HEK293T (cell line): ENCODE data around the gene PKP1.

Experiments used
- ELF4 ChIP-seq: fragments of 450-650 bp; IDR thresholded peaks from 2 replicates; pipeline ENCODE4 v1.6.1; 2017; ENCODE audit warnings: antibody characterized with exemption
- FOXK2 ChIP-seq: fragments of 450-650 bp; IDR thresholded peaks from 2 replicates; pipeline ENCODE4 v1.6.1; 2016; ENCODE audit warnings: mild to moderate bottlenecking
- FOXM1 ChIP-seq: fragments of 450-650 bp; IDR thresholded peaks from 2 replicates; pipeline ENCODE4 v1.6.1; 2017; ENCODE audit warnings: mild to moderate bottlenecking, borderline replicate concordance
- HDGF ChIP-seq: fragments of 450-650 bp; IDR thresholded peaks from 2 replicates; pipeline ENCODE4 v1.6.1; 2017; ENCODE audit warnings: antibody characterized with exemption, borderline replicate concordance
- NFRKB ChIP-seq: fragments of 450-650 bp; IDR thresholded peaks from 2 replicates; pipeline ENCODE4 v1.6.1; 2016; ENCODE audit warnings: mild to moderate bottlenecking, moderate library complexity
- SP1 ChIP-seq: fragments of 450-650 bp; IDR thresholded peaks from 2 replicates; pipeline ENCODE4 v1.6.1; 2017
- SUZ12 ChIP-seq: fragments of 450-650 bp; IDR thresholded peaks from 2 replicates; pipeline ENCODE4 v1.6.1; 2016; ENCODE audit warnings: mild to moderate bottlenecking
- ZNF384 ChIP-seq: fragments of 450-650 bp; IDR thresholded peaks from 2 replicates; pipeline ENCODE4 v1.6.1; 2016

DNA sequence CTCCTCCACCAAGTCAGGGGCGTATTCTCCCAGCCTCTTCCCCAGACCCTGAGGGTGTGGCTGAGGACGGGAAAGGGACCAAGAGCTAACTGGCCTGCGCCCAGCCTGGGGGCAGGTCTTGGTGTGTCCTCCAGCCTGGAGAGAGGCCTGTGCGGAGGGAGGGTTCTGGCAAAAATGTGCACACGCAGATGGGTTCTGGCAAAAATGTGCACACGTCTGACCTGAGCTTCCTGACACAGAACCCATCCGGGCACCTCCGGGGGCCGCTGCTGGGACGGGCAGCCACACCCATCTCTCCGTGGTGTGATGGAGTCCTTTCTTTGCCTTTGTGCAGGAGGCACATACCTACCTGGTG, 23.1 kb upstream of the PKP1 start:
- TF ChIP-seq FOXM1, result no peak
- TF ChIP-seq SP1, result no peak
- no peak for TF ChIP-seq ELF4
- no peak for TF ChIP-seq FOXK2
- TF ChIP-seq NFRKB, result no peak
- TF ChIP-seq ZNF384, result no peak
- TF ChIP-seq SUZ12, result no peak
- no peak for TF ChIP-seq HDGF
